ENCODE results near the gene RARRES2. TPM values are rescaled to one million over a fixed set of nuclear protein-coding genes. Genes with fewer than 3 reads are reported as not detected.

RARRES2 gene
- total RNA-seq, 3 donors from 2014 or later (not counting 1 experiment from before 2014, with no cell fraction given), result not detected

GRCh38 chr7:150335774-150336112, 5.7 kb downstream of the RARRES2 start:
- intact Hi-C loops (cut with micrococcal nuclease), result no loop called here
- H3K27ac Mint-ChIP-seq, result no peak overlapping the region
- DNase-seq (no peak), ATAC-seq (no peak)
- no peaks in the 10 kb centered on the region for H3K36me3 Mint-ChIP-seq
- TF ChIP-seq CTCF (IDR thresholded peaks at IDR 0.05), result no peak
- H3K9me3 Mint-ChIP-seq, result no peaks in the 10 kb centered on the region
- Histone ChIP-seq H3K36me3 (ENCODE audit: control insufficient read depth, insufficient read depth, low read length) (peaks cover 7% of the 10 kb centered on the region), H3K4me3 (ENCODE audit: low read length) (no peak overlapping the region), H3K4me1 (ENCODE audit: control insufficient read depth, insufficient read depth, low read length) (peaks cover 8% of the 10 kb centered on the region), H3K27ac (ENCODE audit: low read length) (no peak overlapping the region), H3K9me3 (ENCODE audit: control insufficient read depth, insufficient read depth, low read length) (no peaks in the 10 kb centered on the region), H3K27me3 (ENCODE audit: control insufficient read depth, insufficient read depth, low read length) (peaks cover 5% of the 10 kb centered on the region)
- WGBS (ENCODE audit: insufficient coverage), result 89% methylated on average over 6 of the region's 6 CpGs
- no peak overlapping the region for H3K4me3 Mint-ChIP-seq
- peaks cover 0 to 6% of the 10 kb centered on the region in 2 donors for H3K4me1 Mint-ChIP-seq
- H3K27me3 Mint-ChIP-seq (ENCODE audit: low read depth in 2 of 2), result peaks cover 0 to 10% of the 10 kb centered on the region in 2 donors

- Histone ChIP-seq H3K4me3 (ENCODE audit: low read length) (no peak overlapping the region), H3K27me3 (ENCODE audit: control insufficient read depth, insufficient read depth, low read length) (peaks cover 2% of the 10 kb centered on the region), H3K4me1 (ENCODE audit: control insufficient read depth, insufficient read depth, low read length) (peaks cover 4% of the 10 kb centered on the region), H3K36me3 (ENCODE audit: control insufficient read depth, insufficient read depth, low read length) (peaks cover 12% of the 10 kb centered on the region), H3K9me3 (ENCODE audit: control insufficient read depth, insufficient read depth, low read length) (no peaks in the 10 kb centered on the region), H3K27ac (ENCODE audit: low read length) (no peak overlapping the region)
- no peaks in the 10 kb centered on the region for H3K36me3 Mint-ChIP-seq
- 93% methylated on average over 7 of the region's 7 CpGs for WGBS (ENCODE audit: insufficient coverage)
- peaks cover 0 to 8% of the 10 kb centered on the region in 2 donors for H3K27me3 Mint-ChIP-seq (ENCODE audit: low read depth in 2 of 2)
- no peak overlapping the region for H3K27ac Mint-ChIP-seq
- ATAC-seq, result no peak
- no peak overlapping the region for H3K4me3 Mint-ChIP-seq
- no peak for TF ChIP-seq CTCF (IDR thresholded peaks at IDR 0.05)
- DNase-seq, result no peak
- intact Hi-C loops (cut with micrococcal nuclease), result no loop called here
- H3K4me1 Mint-ChIP-seq, result peaks cover 0 to 4% of the 10 kb centered on the region in 2 donors
- H3K9me3 Mint-ChIP-seq, result no peaks in the 10 kb centered on the region
These were observed 6.2 kb downstream of the RARRES2 start for GRCh38 chr7:150335108-150335773.

GRCh38 chr7:150334108-150334507, 7.3 kb downstream of the RARRES2 start:
- no peak overlapping the region for H3K27ac ChIP-seq (ENCODE audit: low read length)
- H3K27ac Mint-ChIP-seq, result no peak overlapping the region
- ATAC-seq (no peak), DNase-seq (no peak)
- intact Hi-C loops (cut with micrococcal nuclease), result no loop called here
- no peak for TF ChIP-seq CTCF (IDR thresholded peaks at IDR 0.05)
- no peaks in the 10 kb centered on the region for H3K36me3 Mint-ChIP-seq
- peaks cover 23% of the 10 kb centered on the region for H3K36me3 ChIP-seq (ENCODE audit: control insufficient read depth, insufficient read depth, low read length)
- H3K4me1 ChIP-seq (ENCODE audit: control insufficient read depth, insufficient read depth, low read length), result no peaks in the 10 kb centered on the region
- H3K4me3 ChIP-seq (ENCODE audit: low read length), result no peak overlapping the region
- H3K4me1 Mint-ChIP-seq, result no peaks in the 10 kb centered on the region
- 96% methylated on average over 7 of the region's 8 CpGs for WGBS (ENCODE audit: insufficient coverage)
- H3K9me3 ChIP-seq (ENCODE audit: control insufficient read depth, insufficient read depth, low read length), result no peaks in the 10 kb centered on the region
- H3K4me3 Mint-ChIP-seq, result no peak overlapping the region
- H3K27me3 ChIP-seq (ENCODE audit: control insufficient read depth, insufficient read depth, low read length), result no peaks in the 10 kb centered on the region
- no peaks in the 10 kb centered on the region for H3K9me3 Mint-ChIP-seq
- peaks cover 0 to 4% of the 10 kb centered on the region in 2 donors for H3K27me3 Mint-ChIP-seq (ENCODE audit: low read depth in 2 of 2)

GRCh38 chr7:150333659-150334058, 7.8 kb downstream of the RARRES2 start:
- H3K9me3 ChIP-seq (ENCODE audit: control insufficient read depth, insufficient read depth, low read length), result no peaks in the 10 kb centered on the region
- peaks cover 0 to 4% of the 10 kb centered on the region in 2 donors for H3K27me3 Mint-ChIP-seq (ENCODE audit: low read depth in 2 of 2)
- H3K4me1 ChIP-seq (ENCODE audit: control insufficient read depth, insufficient read depth, low read length), result no peaks in the 10 kb centered on the region
- intact Hi-C loops (cut with micrococcal nuclease), result no loop called here
- H3K27me3 ChIP-seq (ENCODE audit: control insufficient read depth, insufficient read depth, low read length), result no peaks in the 10 kb centered on the region
- H3K4me3 ChIP-seq (ENCODE audit: low read length), result no peak overlapping the region
- no peak for TF ChIP-seq CTCF (IDR thresholded peaks at IDR 0.05)
- 95% methylated on average over 10 of the region's 10 CpGs for WGBS (ENCODE audit: insufficient coverage)
- no peak overlapping the region for H3K27ac Mint-ChIP-seq
- H3K9me3 Mint-ChIP-seq, result no peaks in the 10 kb centered on the region
- H3K27ac ChIP-seq (ENCODE audit: low read length), result no peak overlapping the region
- DNase-seq (no peak), ATAC-seq (no peak)
- no peaks in the 10 kb centered on the region for H3K4me1 Mint-ChIP-seq
- no peak overlapping the region for H3K4me3 Mint-ChIP-seq
- no peaks in the 10 kb centered on the region for H3K36me3 Mint-ChIP-seq
- H3K36me3 ChIP-seq (ENCODE audit: control insufficient read depth, insufficient read depth, low read length), result peaks cover 27% of the 10 kb centered on the region

Measured in natural killer cell (primary cell).